ENCODE results near the gene LMAN2. TPM values are rescaled to one million over a fixed set of nuclear protein-coding genes. Genes with fewer than 3 reads are reported as not detected.

LMAN2 gene
- polyA plus RNA-seq, 1 donor (not counting 4 experiments of a cell fraction or from before 2014, with no cell fraction given) = 105 TPM

DNA sequence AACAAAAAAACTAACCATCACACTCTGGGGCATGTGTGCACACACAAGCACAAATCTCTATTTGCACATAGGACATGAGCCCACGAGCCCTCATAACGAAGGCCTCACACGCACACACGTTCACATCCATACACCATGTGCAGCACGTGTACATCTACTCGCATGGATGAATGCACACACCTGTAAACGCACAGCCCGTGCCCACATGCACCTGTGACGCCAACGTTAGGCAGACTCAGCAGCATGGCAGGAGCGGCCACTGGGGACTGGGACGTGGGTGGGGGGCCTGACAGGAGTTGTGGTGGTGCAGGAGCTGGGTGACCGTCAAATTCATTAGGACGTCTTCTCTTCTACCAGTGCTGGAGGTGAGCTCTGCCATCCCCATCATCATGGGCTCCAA, 35.9 kb upstream of the LMAN2 start:
- TF ChIP-seq EZH2 (IDR thresholded peaks at IDR 0.05; ENCODE audit: low read length) = no peak
- no peak overlapping the region for H3K4me2 ChIP-seq (ENCODE audit: control insufficient read depth, extremely low read depth, insufficient read depth, low read depth, low read length)
- H4K20me1 ChIP-seq (ENCODE audit: control insufficient read depth, extremely low read depth, insufficient read depth, low read length) = peaks cover 2% of the 10 kb centered on the region
- no peaks in the 10 kb centered on the region for H3K79me2 ChIP-seq (ENCODE audit: control insufficient read depth, insufficient read depth, low read length)
- H3K4me3 ChIP-seq (ENCODE audit: control insufficient read depth in 2 of 3, extremely low read depth in 1 of 3, insufficient read depth in 2 of 3, low read depth in 1 of 3, low read length in 3 of 3) = no peak overlapping the region
- FAIRE-seq = no peak
- no peaks in the 10 kb centered on the region for H3K36me3 ChIP-seq (ENCODE audit: control insufficient read depth in 2 of 2, extremely low read depth in 1 of 2, insufficient read depth in 2 of 2, low read length in 2 of 2)
- no peak overlapping the region for H2AFZ ChIP-seq (ENCODE audit: control insufficient read depth, low read length)
- DNase-seq (ENCODE audit: low read depth, low spot score) = no peak
- dilution Hi-C loops (cut with MboI; ENCODE audit: extremely low pct_ligation_motif_present, low sequenced_read_pairs) = no loop called here
- H3K9me1 ChIP-seq (ENCODE audit: control insufficient read depth, extremely low read depth, insufficient read depth, low read length) = no peaks in the 10 kb centered on the region
- H3K4me1 ChIP-seq (ENCODE audit: control insufficient read depth, extremely low read depth, insufficient read depth, low read length) = peaks cover 34% of the 10 kb centered on the region
- H3K9me3 ChIP-seq (ENCODE audit: control insufficient read depth, low read depth, low read length) = no peaks in the 10 kb centered on the region
- H3K9ac ChIP-seq (ENCODE audit: control insufficient read depth, extremely low read depth, insufficient read depth, low read length) = no peak overlapping the region
- peaks cover 5% of the 10 kb centered on the region for H3K27me3 ChIP-seq (ENCODE audit: control insufficient read depth, extremely low read depth, insufficient read depth, low read length)
- no peak overlapping the region for H3K27ac ChIP-seq (ENCODE audit: control insufficient read depth, insufficient read depth, low read length)

DNA sequence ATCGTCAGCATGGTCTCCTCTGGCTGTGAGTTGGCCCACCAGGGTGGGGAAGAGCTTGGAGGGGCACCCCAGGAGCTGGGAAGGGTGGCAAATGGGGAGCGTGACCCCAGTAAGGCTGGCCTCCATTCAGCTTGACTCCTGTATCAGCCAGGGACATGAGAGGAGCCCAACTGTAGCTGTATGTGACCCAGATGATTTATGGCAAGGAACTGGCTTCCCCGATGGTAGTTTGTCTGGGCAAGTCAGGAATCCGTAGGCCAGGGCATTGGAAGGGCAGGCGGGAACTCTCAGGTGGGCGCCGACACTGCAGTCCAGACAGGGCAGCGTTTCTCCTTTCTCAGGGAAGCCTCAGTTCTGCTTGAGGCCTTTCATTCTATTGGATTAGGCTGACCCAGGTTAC, 35.1 kb upstream of the LMAN2 start:
- Histone ChIP-seq H3K27ac (ENCODE audit: control insufficient read depth, insufficient read depth, low read length) (no peak overlapping the region), H3K36me3 (ENCODE audit: control insufficient read depth in 2 of 2, extremely low read depth in 1 of 2, insufficient read depth in 2 of 2, low read length in 2 of 2) (no peaks in the 10 kb centered on the region), H4K20me1 (ENCODE audit: control insufficient read depth, extremely low read depth, insufficient read depth, low read length) (peaks cover 2% of the 10 kb centered on the region), H3K79me2 (ENCODE audit: control insufficient read depth, insufficient read depth, low read length) (no peaks in the 10 kb centered on the region), H3K4me1 (ENCODE audit: control insufficient read depth, extremely low read depth, insufficient read depth, low read length) (peaks cover 34% of the 10 kb centered on the region), H3K27me3 (ENCODE audit: control insufficient read depth, extremely low read depth, insufficient read depth, low read length) (peaks cover 5% of the 10 kb centered on the region), H3K9me3 (ENCODE audit: control insufficient read depth, low read depth, low read length) (no peaks in the 10 kb centered on the region), H3K4me3 (ENCODE audit: control insufficient read depth in 2 of 3, extremely low read depth in 1 of 3, insufficient read depth in 2 of 3, low read depth in 1 of 3, low read length in 3 of 3) (no peak overlapping the region), H2AFZ (ENCODE audit: control insufficient read depth, low read length) (no peak overlapping the region), H3K9ac (ENCODE audit: control insufficient read depth, extremely low read depth, insufficient read depth, low read length) (no peak overlapping the region), H3K9me1 (ENCODE audit: control insufficient read depth, extremely low read depth, insufficient read depth, low read length) (no peaks in the 10 kb centered on the region), H3K4me2 (ENCODE audit: control insufficient read depth, extremely low read depth, insufficient read depth, low read depth, low read length) (no peak overlapping the region)
- FAIRE-seq (no peak), DNase-seq (ENCODE audit: low read depth, low spot score) (no peak)
- dilution Hi-C loops (cut with MboI; ENCODE audit: extremely low pct_ligation_motif_present, low sequenced_read_pairs) = no loop called here
- TF ChIP-seq, protein P1, sequence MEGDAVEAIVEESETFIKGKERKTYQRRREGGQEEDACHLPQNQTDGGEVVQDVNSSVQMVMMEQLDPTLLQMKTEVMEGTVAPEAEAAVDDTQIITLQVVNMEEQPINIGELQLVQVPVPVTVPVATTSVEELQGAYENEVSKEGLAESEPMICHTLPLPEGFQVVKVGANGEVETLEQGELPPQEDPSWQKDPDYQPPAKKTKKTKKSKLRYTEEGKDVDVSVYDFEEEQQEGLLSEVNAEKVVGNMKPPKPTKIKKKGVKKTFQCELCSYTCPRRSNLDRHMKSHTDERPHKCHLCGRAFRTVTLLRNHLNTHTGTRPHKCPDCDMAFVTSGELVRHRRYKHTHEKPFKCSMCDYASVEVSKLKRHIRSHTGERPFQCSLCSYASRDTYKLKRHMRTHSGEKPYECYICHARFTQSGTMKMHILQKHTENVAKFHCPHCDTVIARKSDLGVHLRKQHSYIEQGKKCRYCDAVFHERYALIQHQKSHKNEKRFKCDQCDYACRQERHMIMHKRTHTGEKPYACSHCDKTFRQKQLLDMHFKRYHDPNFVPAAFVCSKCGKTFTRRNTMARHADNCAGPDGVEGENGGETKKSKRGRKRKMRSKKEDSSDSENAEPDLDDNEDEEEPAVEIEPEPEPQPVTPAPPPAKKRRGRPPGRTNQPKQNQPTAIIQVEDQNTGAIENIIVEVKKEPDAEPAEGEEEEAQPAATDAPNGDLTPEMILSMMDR (optimal IDR thresholded peaks at IDR 0.05 in 1 of 3, IDR thresholded peaks at IDR 0.05 in 1 of 3, conservative IDR thresholded peaks at IDR 0.05 in 1 of 3; ENCODE audit: extremely low read depth in 1 of 3, insufficient read depth in 2 of 3, low read length in 3 of 3) = no peak

DNA sequence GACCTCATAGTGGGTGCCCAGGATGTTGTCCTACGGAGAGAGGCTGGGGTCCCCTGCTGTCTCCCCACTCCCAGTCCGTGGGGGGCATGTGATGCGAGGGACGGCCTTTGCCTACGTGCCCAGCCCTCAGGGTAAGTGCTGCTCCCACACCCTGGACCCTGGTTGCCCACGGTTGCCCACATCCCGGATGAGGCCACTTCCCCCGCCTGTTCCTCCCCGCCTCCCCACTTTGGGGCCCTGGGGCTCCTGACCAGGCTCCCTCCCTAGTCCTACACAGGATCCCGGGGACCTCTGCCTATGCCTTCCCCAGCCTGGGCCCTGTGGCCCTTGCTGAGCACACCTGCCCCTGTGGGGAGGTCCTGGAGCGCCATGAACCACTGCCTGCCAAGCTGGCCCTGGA, 34.3 kb upstream of the LMAN2 start:
- Histone ChIP-seq H3K36me3 (ENCODE audit: control insufficient read depth in 2 of 2, extremely low read depth in 1 of 2, insufficient read depth in 2 of 2, low read length in 2 of 2) (no peaks in the 10 kb centered on the region), H3K27ac (ENCODE audit: control insufficient read depth, insufficient read depth, low read length) (no peak overlapping the region), H3K9me3 (ENCODE audit: control insufficient read depth, low read depth, low read length) (no peaks in the 10 kb centered on the region), H3K4me1 (ENCODE audit: control insufficient read depth, extremely low read depth, insufficient read depth, low read length) (peaks cover 34% of the 10 kb centered on the region), H2AFZ (ENCODE audit: control insufficient read depth, low read length) (no peak overlapping the region), H3K9ac (ENCODE audit: control insufficient read depth, extremely low read depth, insufficient read depth, low read length) (no peak overlapping the region), H3K9me1 (ENCODE audit: control insufficient read depth, extremely low read depth, insufficient read depth, low read length) (no peaks in the 10 kb centered on the region), H3K4me3 (ENCODE audit: control insufficient read depth in 2 of 3, extremely low read depth in 1 of 3, insufficient read depth in 2 of 3, low read depth in 1 of 3, low read length in 3 of 3) (no peak overlapping the region), H3K79me2 (ENCODE audit: control insufficient read depth, insufficient read depth, low read length) (no peaks in the 10 kb centered on the region), H3K4me2 (ENCODE audit: control insufficient read depth, extremely low read depth, insufficient read depth, low read depth, low read length) (no peak overlapping the region), H4K20me1 (ENCODE audit: control insufficient read depth, extremely low read depth, insufficient read depth, low read length) (peaks cover 2% of the 10 kb centered on the region), H3K27me3 (ENCODE audit: control insufficient read depth, extremely low read depth, insufficient read depth, low read length) (peaks cover 5% of the 10 kb centered on the region)
- FAIRE-seq (no peak), DNase-seq (ENCODE audit: low read depth, low spot score) (no peak)
- TF ChIP-seq, protein P1 (optimal IDR thresholded peaks at IDR 0.05 in 1 of 3, IDR thresholded peaks at IDR 0.05 in 1 of 3, conservative IDR thresholded peaks at IDR 0.05 in 1 of 3; ENCODE audit: extremely low read depth in 1 of 3, insufficient read depth in 2 of 3, low read length in 3 of 3) = no peak
- no peak for TF ChIP-seq EZH2 (IDR thresholded peaks at IDR 0.05; ENCODE audit: low read length)
- dilution Hi-C loops (cut with MboI; ENCODE audit: extremely low pct_ligation_motif_present, low sequenced_read_pairs) = no loop called here
